AG04450 (cell line): ENCODE measurements around the gene CCDC192. TPM values are rescaled to one million over a fixed set of nuclear protein-coding genes. Genes with fewer than 3 reads are reported as not detected.
"Not testable (repeated sequence)": the region's sequence is repeated elsewhere in the genome, so short reads cannot be mapped to it uniquely, and the experiment has no call there.

Experiments
- CTCF ChIA-PET: fragments of 300-600, 350-600 bp; formaldehyde crosslinking; extraction: SDS; loops from one replicate; lab custom pipeline; 2022; ENCODE audit warnings: antibody characterized with exemption, inconsistent platforms; lab: Charles Lee
- POLR2A ChIA-PET: fragments of 350-600 bp; formaldehyde crosslinking; extraction: SDS; loops from one replicate; lab custom pipeline; 2021; ENCODE audit warnings: antibody characterized with exemption, inconsistent platforms; lab: Yijun Ruan, JAX
- DNase-seq: peaks from one replicate; pipeline ENCODE4 v3.0.0-alpha.2; 2011; ENCODE audit warnings: low read depth, low spot score
- H3K27ac ChIP-seq: one replicate; pipeline ENCODE4 v1.5.1; 2012; ENCODE audit warnings: low read depth, low read length, control low read depth
- H3K27me3 ChIP-seq: one replicate; pipeline ENCODE4 v1.6.0; 2012; ENCODE audit warnings: low read length; ENCODE audit not compliant: control insufficient read depth, insufficient read depth
- H3K4me3 ChIP-seq: 2 replicates; pipeline ENCODE4 v1.5.1; 2011; ENCODE audit warnings: mild to moderate bottlenecking, low read depth, low read length, control low read depth
- H3K9me3 ChIP-seq: 2 replicates; pipeline ENCODE4 v1.5.1; 2012; ENCODE audit warnings: low read length; ENCODE audit not compliant: control insufficient read depth, insufficient read depth
- polyA plus RNA-seq: library from polyadenylated mRNA; depleted of rRNA; stranded (reverse); fragments of >200 nt; gene quantifications from 2 replicates; pipeline ENCODE4 v1.2.3, GENCODE V29; 2011
- TF ChIP-seq, protein P1 (sequence below): IDR thresholded peaks from 2 replicates; pipeline ENCODE4 v1.5.1; 2011; ENCODE audit warnings: low read depth, low read length, control low read depth, inconsistent platforms

CCDC192 gene
- polyA plus RNA-seq, 1 experiment = not detected

DNA sequence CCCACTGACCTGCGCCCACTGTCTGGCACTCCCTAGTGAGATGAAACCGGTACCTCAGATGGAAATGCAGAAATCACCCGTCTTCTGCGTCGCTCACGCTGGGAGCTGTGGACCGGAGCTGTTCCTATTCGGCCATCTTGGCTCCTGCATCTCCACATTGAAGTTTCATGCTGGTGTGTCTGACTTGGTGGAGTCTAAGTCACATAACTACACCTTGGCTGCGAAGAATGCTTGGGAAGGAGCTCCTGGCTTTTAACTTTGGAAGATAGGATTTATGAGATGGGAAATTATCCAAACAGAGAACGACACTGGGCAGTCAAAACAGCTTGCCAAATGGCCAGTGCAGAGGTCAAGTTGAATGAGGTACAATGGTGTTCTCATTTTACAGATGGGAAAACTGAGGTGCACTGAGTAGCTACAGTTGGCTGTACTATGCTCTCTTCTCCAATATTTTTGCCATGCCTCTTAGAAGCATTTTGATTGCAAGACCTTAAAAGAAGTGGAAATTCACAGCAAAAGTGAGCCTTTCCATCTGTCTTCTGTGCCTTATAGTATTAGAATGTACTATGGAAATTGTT lies 36.7 kb downstream of the CCDC192 start:
- peaks cover 10% of the 10 kb centered on the region for H3K27me3 ChIP-seq
- no peak for DNase-seq
- H3K27ac ChIP-seq = no peak overlapping the region
- no peak overlapping the region for H3K4me3 ChIP-seq
- CTCF ChIA-PET = no interaction called here
- TF ChIP-seq, protein P1, sequence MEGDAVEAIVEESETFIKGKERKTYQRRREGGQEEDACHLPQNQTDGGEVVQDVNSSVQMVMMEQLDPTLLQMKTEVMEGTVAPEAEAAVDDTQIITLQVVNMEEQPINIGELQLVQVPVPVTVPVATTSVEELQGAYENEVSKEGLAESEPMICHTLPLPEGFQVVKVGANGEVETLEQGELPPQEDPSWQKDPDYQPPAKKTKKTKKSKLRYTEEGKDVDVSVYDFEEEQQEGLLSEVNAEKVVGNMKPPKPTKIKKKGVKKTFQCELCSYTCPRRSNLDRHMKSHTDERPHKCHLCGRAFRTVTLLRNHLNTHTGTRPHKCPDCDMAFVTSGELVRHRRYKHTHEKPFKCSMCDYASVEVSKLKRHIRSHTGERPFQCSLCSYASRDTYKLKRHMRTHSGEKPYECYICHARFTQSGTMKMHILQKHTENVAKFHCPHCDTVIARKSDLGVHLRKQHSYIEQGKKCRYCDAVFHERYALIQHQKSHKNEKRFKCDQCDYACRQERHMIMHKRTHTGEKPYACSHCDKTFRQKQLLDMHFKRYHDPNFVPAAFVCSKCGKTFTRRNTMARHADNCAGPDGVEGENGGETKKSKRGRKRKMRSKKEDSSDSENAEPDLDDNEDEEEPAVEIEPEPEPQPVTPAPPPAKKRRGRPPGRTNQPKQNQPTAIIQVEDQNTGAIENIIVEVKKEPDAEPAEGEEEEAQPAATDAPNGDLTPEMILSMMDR = no peak
- no peaks in the 10 kb centered on the region for H3K9me3 ChIP-seq
- POLR2A ChIA-PET = no interaction called here

DNA sequence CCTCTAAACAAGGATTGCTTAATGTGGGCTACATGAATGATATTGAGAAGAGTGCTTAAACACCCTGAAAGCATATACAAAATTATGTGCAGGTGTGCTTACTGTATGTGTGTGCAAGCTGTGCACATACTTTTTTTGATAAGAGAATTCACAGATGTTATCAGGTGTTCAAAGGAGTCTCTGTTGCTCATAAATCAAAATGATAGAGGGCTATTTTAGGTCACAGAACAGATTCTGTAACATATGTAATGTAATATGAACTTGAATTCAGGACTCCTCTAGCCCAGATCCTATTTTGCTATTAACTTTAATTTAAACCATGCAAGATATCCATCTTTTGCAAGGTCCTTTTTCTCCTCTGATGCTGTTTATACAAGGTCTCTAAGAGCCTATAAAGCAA lies 38.2 kb downstream of the CCDC192 start:
- ChIA-PET POLR2A (no interaction called here), CTCF (no interaction called here)
- Histone ChIP-seq H3K27me3 (peaks cover 10% of the 10 kb centered on the region), H3K4me3 (no peak overlapping the region), H3K27ac (no peak overlapping the region), H3K9me3 (no peaks in the 10 kb centered on the region)
- no peak for DNase-seq
- TF ChIP-seq, protein P1 = no peak

DNA sequence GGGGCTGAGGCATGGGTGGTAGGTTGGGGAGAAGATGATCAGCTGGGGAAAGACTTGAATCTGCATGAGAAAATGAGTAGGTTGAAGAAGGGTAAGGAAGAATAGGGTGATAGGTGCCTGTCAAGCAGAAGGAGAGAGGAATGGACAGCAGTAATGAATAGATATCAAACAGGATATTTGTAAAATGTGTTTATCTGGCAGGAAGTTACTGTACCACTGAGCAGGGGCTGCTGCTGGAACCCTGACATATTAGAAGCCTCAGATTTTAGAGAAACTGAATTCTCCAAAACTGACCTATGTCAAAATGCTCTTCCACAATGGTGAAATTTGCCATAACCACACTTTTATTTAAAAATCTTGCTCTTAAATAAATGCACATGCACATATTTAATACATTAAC lies 41.0 kb downstream of the CCDC192 start:
- no peak for DNase-seq
- POLR2A ChIA-PET = no interaction called here
- CTCF ChIA-PET = no interaction called here
- peaks cover 10% of the 10 kb centered on the region for H3K27me3 ChIP-seq
- TF ChIP-seq, protein P1 = no peak
- H3K27ac ChIP-seq = no peak overlapping the region
- no peaks in the 10 kb centered on the region for H3K9me3 ChIP-seq
- no peak overlapping the region for H3K4me3 ChIP-seq

DNA sequence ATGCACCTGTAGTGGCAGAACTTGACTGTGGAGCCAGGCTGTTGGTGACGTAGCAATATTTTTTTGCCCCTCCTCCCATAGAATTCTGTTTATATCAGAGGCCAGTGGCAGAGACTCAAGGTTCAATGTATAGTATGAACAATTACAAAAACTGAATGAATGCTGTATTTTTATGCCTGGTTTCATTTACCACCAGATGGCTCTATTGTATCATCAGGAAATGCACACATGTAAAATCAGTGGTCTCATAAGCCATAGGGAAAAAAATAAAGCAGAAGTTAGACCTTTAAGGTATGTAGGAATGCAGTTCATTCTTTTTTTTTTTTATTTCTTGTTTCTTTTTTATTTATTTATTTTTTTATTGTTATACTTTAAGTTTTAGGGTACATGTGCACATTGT lies 43.6 kb downstream of the CCDC192 start:
- Histone ChIP-seq H3K9me3 (no peaks in the 10 kb centered on the region), H3K27ac (no peak overlapping the region), H3K4me3 (no peak overlapping the region), H3K27me3 (peaks cover 10% of the 10 kb centered on the region)
- TF ChIP-seq, protein P1 = peak; percentile 76
- ChIA-PET CTCF (no interaction called here), POLR2A (no interaction called here)
- peak; percentile 18 for DNase-seq

DNA sequence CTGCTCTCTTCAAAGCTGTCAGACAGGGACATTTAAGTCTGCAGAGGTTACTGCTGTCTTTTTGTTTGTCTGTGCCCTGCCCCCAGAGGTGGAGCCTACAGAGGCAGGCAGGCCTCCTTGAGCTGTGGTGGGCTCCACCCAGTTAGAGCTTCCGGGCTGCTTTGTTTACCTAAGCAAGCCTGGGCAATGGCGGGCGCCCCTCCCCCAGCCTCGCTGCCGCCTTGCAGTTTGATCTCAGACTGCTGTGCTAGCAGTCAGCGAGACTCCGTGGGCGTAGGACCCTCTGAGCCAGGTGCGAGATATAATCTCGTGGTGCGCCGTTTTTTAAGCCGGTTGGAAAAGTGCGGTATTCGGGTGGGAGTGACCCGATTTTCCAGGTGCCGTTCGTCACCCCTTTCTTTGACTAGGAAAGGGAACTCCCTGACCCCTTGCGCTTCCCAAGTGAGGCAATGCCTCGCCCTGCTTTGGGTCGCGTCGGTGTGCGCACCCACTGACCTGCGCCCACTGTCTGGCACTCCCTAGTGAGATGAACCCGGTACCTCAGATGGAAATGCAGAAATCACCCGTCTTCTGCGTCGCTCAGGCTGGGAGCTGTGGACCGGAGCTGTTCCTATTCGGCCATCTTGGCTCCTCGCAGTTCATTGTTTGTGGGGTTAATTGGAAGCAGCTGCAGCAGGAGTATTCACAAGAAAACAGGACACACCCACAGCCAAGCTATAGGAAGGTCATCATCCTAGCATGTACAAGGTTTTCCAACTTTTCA lies 49.5 kb downstream of the CCDC192 start:
- DNase-seq, H3K9me3 ChIP-seq, POLR2A ChIA-PET, H3K4me3 ChIP-seq, CTCF ChIA-PET, H3K27ac ChIP-seq, H3K27me3 ChIP-seq: not testable (repeated sequence)
